Endodermal cell (in vitro differentiated cells): ENCODE data around the gene ELMO2. TPM values are rescaled to one million over a fixed set of nuclear protein-coding genes. Genes with fewer than 3 reads are reported as not detected.
A peak's percentile ranks its signal among the peaks of the same experiment; 100 is the strongest.

Experiments used
- DNase-seq: peaks from one replicate; pipeline ENCODE4 v3.0.0-alpha.2; 2017
- H3K27ac ChIP-seq: 2 replicates; pipeline ENCODE4 v1.5.1; 2013; ENCODE audit warnings: mild to moderate bottlenecking, low read depth, low read length, moderate library complexity
- H3K27me3 ChIP-seq: 2 replicates; pipeline ENCODE4 v1.6.1; 2013; ENCODE audit warnings: mild to moderate bottlenecking, low read length, moderate library complexity; ENCODE audit not compliant: insufficient read depth, control insufficient read depth, poor library complexity, severe bottlenecking
- H3K36me3 ChIP-seq: 2 replicates; pipeline ENCODE4 v1.7.0; 2013; ENCODE audit warnings: mild to moderate bottlenecking, low read length, moderate library complexity; ENCODE audit not compliant: control insufficient read depth, insufficient read depth
- H3K4me1 ChIP-seq: one replicate; pipeline ENCODE4 v1.7.0; 2013; ENCODE audit warnings: low read length; ENCODE audit not compliant: control insufficient read depth, insufficient read depth
- H3K4me3 ChIP-seq: 2 replicates; pipeline ENCODE4 v1.5.1; 2013; ENCODE audit warnings: mild to moderate bottlenecking, low read length, moderate library complexity
- H3K9ac ChIP-seq: 2 replicates; pipeline ENCODE4 v1.6.1; 2013; ENCODE audit warnings: mild to moderate bottlenecking, low read length, moderate library complexity; ENCODE audit not compliant: poor library complexity, severe bottlenecking; ENCODE audit errors: extremely low read depth
- H3K9me3 ChIP-seq: 2 replicates; pipeline ENCODE4 v1.6.1; 2013; ENCODE audit warnings: mild to moderate bottlenecking, low read length, moderate library complexity; ENCODE audit not compliant: control insufficient read depth
- H3K27ac Mint-ChIP-seq: 2 replicates; pipeline ENCODE4 v1.8.0; 2020; ENCODE audit warnings: mixed read lengths
- H3K27me3 Mint-ChIP-seq: 2 replicates; pipeline ENCODE4 v1.8.0; 2021; ENCODE audit warnings: mild to moderate bottlenecking, mixed read lengths; ENCODE audit not compliant: insufficient read depth
- H3K36me3 Mint-ChIP-seq: 2 replicates; pipeline ENCODE4 v1.8.0; 2020; ENCODE audit warnings: low read depth, mixed read lengths
- H3K4me1 Mint-ChIP-seq: 2 replicates; pipeline ENCODE4 v1.8.0; 2020; ENCODE audit warnings: mixed read lengths
- H3K4me3 Mint-ChIP-seq: 2 replicates; pipeline ENCODE4 v1.8.0; 2020; ENCODE audit warnings: mild to moderate bottlenecking, moderate library complexity, mixed read lengths
- H3K9me3 Mint-ChIP-seq: 2 replicates; pipeline ENCODE4 v1.8.0; 2020; ENCODE audit warnings: mild to moderate bottlenecking, mixed read lengths
- WGBS, 2 experiments: methylation state at CpG; one replicate each; pipeline versions ENCODE4 v1.1.5 to v1.1.7; 2013; ENCODE audit warnings: missing lambda C conversion rate in 2 of 2, mixed read lengths in 1 of 2; ENCODE audit not compliant: insufficient coverage in 1 of 2, insufficient read length in 1 of 2; 5-methylcytosine and 5-hydroxymethylcytosine counted together
- total RNA-seq, 2 donors: library from RNA; stranded (reverse); fragmentation: NEBNext Ultra II Directional in 1 of 2; extraction: Animal tissue kit (Norgen Biotek cat#: 25700) in 1 of 2; gene quantifications; 2 replicates in 1 of 2; 3 replicates in 1 of 2; pipeline ENCODE4 v1.2.1, GENCODE V29; 2021
- TF ChIP-seq, protein P1 (sequence below): fragments of 200-600 bp; sonication (generic); conservative IDR thresholded peaks from 2 replicates; pipeline ENCODE4 v1.5.0; 2021; ENCODE audit warnings: antibody characterized with exemption, mild to moderate bottlenecking

Gene ELMO2
- total RNA-seq, 2 donors from 2014 or later = 44.8 to 52.8 TPM

DNA sequence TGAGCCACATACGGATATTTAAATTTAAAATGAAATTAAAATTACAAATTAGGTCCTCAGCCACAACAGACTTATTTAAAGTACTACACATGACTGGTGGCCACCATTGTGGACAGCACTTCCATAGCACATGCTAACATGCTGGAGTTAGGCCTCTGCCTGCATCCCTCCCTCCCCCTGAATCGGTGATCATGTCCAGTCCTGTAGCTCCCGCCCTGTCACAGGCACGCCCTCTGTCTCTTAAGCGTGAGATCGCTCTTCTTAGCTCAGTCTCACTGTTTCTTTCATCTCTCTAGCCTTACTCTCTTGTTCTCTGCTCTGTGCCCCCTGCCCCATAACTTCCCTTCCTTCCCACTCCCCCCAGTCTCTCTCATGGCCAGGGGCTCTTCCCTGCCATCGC is 28.9 kb downstream of the ELMO2 start:
- H3K9ac ChIP-seq = no peak overlapping the region
- no peaks in the 10 kb centered on the region for H3K27me3 ChIP-seq
- DNase-seq = no peak
- H3K4me1 ChIP-seq = no peaks in the 10 kb centered on the region
- H3K27me3 Mint-ChIP-seq = no peaks in the 10 kb centered on the region
- peaks cover 73% of the 10 kb centered on the region for H3K36me3 Mint-ChIP-seq
- H3K36me3 ChIP-seq = peaks cover 94% of the 10 kb centered on the region
- TF ChIP-seq, protein P1, sequence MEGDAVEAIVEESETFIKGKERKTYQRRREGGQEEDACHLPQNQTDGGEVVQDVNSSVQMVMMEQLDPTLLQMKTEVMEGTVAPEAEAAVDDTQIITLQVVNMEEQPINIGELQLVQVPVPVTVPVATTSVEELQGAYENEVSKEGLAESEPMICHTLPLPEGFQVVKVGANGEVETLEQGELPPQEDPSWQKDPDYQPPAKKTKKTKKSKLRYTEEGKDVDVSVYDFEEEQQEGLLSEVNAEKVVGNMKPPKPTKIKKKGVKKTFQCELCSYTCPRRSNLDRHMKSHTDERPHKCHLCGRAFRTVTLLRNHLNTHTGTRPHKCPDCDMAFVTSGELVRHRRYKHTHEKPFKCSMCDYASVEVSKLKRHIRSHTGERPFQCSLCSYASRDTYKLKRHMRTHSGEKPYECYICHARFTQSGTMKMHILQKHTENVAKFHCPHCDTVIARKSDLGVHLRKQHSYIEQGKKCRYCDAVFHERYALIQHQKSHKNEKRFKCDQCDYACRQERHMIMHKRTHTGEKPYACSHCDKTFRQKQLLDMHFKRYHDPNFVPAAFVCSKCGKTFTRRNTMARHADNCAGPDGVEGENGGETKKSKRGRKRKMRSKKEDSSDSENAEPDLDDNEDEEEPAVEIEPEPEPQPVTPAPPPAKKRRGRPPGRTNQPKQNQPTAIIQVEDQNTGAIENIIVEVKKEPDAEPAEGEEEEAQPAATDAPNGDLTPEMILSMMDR = no peak
- no peak overlapping the region for H3K4me3 Mint-ChIP-seq
- no peak overlapping the region for H3K27ac ChIP-seq
- no peak overlapping the region for H3K27ac Mint-ChIP-seq
- no peak overlapping the region for H3K4me3 ChIP-seq
- H3K9me3 Mint-ChIP-seq = no peaks in the 10 kb centered on the region
- WGBS, 2 experiments = 91 to 100% methylated on average over 2 to 7 of the region's 7 CpGs
- H3K9me3 ChIP-seq = no peaks in the 10 kb centered on the region
- no peaks in the 10 kb centered on the region for H3K4me1 Mint-ChIP-seq

DNA sequence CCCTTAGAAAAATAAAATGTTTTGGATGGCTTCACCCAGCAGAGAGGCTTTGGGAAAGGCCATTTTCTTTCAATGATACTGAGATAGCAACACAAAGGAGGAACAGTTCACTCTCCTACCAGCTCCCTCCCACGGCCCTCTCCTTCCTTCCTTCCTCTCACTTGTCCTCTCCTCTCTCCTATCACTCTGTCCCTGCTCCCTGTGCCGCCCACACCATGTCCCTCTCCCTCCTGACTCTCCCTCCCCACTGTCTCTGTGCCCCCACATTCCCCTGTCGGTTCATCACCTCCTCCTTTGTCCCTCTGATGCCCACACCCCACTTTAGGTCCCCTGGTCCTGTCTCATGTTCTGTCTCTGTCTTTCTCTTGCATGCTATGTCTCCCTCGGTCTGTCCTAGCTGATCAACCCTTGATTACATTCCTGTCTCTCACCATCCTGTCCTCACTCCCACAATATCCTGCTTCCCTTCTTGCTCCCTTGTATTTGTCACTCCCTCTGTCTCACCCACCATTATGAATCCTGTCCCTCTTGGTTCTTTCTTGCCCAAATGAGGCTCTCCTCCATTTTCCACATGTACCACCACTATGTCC is 30.1 kb downstream of the ELMO2 start:
- WGBS, 2 experiments = 81 to 88% methylated on average over 4 of the region's 4 CpGs
- Histone ChIP-seq H3K9ac (no peak overlapping the region), H3K9me3 (no peaks in the 10 kb centered on the region), H3K27ac (no peak overlapping the region), H3K27me3 (no peaks in the 10 kb centered on the region), H3K4me3 (no peak overlapping the region), H3K36me3 (peaks cover 94% of the 10 kb centered on the region), H3K4me1 (no peaks in the 10 kb centered on the region)
- Mint-ChIP-seq H3K4me3 (no peak overlapping the region), H3K9me3 (no peaks in the 10 kb centered on the region), H3K4me1 (no peaks in the 10 kb centered on the region), H3K36me3 (peaks cover 75% of the 10 kb centered on the region), H3K27ac (peak overlapping the region; percentile 17), H3K27me3 (no peaks in the 10 kb centered on the region)
- TF ChIP-seq, protein P1 = no peak
- DNase-seq = no peak

DNA sequence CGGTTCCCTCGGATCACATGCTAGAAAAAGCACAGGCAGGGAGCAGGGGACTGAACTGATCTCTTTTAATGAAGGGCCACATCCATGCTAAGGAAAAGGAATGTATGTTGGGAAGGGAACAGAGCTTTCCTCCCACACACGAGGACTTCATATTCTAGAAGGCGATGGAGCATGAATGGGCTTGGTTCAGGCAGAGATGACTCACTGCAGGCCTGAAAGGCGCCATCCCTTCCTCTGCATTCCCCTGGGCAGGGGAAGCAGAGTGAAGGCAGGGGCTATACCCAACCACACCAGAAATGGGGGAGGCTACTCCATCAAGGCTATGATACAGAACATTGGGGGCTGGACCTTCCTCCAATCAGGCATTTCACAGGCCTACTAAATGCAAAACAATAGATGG is 30.6 kb downstream of the ELMO2 start:
- Histone ChIP-seq H3K36me3 (peaks cover 94% of the 10 kb centered on the region), H3K27me3 (no peaks in the 10 kb centered on the region), H3K9me3 (no peaks in the 10 kb centered on the region), H3K4me3 (no peak overlapping the region), H3K9ac (no peak overlapping the region), H3K4me1 (no peaks in the 10 kb centered on the region), H3K27ac (no peak overlapping the region)
- no peak for DNase-seq
- WGBS, 2 experiments = 92 to 94% methylated on average over 5 of the region's 5 CpGs
- no peaks in the 10 kb centered on the region for H3K27me3 Mint-ChIP-seq
- no peaks in the 10 kb centered on the region for H3K4me1 Mint-ChIP-seq
- no peaks in the 10 kb centered on the region for H3K9me3 Mint-ChIP-seq
- H3K27ac Mint-ChIP-seq = no peak overlapping the region
- peaks cover 75% of the 10 kb centered on the region for H3K36me3 Mint-ChIP-seq
- no peak overlapping the region for H3K4me3 Mint-ChIP-seq
- TF ChIP-seq, protein P1 = no peak
